Measurements from ENCODE around the gene BCOR. TPM values are rescaled to one million over a fixed set of nuclear protein-coding genes. Genes with fewer than 3 reads are reported as not detected.

BCOR gene
- total RNA-seq, 1 donor from 2014 or later: 19.8 TPM

DNA sequence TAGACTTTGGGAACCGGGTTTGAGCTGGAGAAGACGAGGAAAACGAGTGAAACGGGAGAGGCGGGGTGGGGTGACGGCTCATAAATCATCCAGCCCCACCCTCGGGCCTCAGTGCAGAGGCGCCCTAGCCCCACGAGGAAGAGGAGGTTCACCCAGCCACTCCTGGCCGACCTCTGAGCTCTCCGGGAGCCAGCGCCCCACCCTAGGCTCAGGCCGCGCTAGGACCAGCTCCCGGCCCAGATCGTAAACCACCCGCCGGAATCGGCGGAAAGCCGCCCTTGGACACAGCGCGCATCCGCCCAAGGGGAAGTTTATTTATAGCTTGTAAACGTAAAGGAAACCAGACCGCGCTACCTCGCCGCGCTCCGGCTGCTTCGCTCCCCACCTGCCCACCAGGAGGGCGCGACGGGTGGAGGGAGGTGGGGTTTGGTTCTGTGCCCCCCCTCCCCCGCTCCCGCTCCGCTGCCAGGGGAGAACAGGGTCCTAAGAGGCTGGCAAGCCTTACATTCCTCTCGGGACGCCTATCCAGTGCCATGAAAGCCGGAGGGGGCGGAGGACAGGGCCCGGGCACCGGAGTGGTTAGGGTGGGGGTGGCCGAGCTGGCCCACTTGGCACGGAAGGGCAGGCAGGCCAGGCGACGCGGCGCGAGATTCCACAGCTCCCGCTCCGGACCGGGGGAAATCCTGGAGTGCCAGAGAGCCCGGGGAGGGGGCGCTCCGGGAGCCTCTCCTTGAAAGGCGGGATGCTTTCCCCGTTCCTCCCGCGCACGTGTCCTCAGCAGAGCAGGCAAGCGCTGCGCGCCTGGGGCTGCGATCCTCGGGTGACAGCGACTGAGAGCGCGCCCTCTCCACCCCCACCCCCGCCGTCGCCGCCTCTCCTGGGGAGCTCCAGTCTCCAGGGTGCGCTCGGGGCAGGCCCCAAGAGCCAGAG lies 84.2 kb downstream of the BCOR start:
- Histone ChIP-seq H3K27ac (ENCODE audit: low read depth, low read length) (peak overlapping the region; percentile 97), H3K9me3 (ENCODE audit: control insufficient read depth in 3 of 3, low read length in 3 of 3) (no peaks in the 10 kb centered on the region), H3K9ac (ENCODE audit: low read depth in 1 of 3, low read length in 3 of 3) (peak overlapping the region; percentile 74 to 83 (median 81)), H3K4me3 (ENCODE audit: low read length in 3 of 3) (peak overlapping the region; percentile 51 to 68 (median 62)), H3K36me3 (ENCODE audit: control insufficient read depth in 3 of 3, insufficient read depth in 3 of 3, low read length in 3 of 3) (no peaks in the 10 kb centered on the region), H3K4me1 (ENCODE audit: control insufficient read depth in 3 of 3, insufficient read depth in 3 of 3, low read length in 3 of 3) (peaks cover 12 to 31% (median 25%) of the 10 kb centered on the region in 3 donors), H3K27me3 (ENCODE audit: control insufficient read depth in 3 of 3, insufficient read depth in 3 of 3, low read length in 3 of 3) (peaks cover 0 to 24% (median 0%) of the 10 kb centered on the region in 3 donors)

DNA sequence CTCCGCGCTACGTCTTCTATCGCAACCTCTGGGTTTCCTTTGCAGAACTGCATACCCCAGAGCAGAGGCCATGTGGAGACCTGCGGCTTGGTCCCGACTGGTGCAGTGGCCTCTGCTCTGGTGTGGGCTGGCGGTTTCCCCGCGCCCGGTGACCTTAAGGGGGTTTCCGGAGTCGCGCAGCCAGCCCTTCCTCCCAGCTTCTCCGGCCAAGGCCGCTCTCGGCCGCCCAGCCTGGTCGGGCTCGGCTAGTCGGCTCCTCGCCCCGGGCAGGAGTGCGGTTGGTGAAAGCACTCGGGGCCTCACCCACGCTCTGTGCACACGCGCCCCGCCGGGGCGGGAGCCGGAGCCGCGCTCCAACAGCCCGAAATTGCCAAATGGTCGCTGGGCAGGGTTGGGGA lies 84.9 kb downstream of the BCOR start:
- H3K36me3 ChIP-seq (ENCODE audit: control insufficient read depth in 3 of 3, insufficient read depth in 3 of 3, low read length in 3 of 3): no peaks in the 10 kb centered on the region
- peaks cover 0 to 29% (median 0%) of the 10 kb centered on the region in 3 donors for H3K27me3 ChIP-seq (ENCODE audit: control insufficient read depth in 3 of 3, insufficient read depth in 3 of 3, low read length in 3 of 3)

DNA sequence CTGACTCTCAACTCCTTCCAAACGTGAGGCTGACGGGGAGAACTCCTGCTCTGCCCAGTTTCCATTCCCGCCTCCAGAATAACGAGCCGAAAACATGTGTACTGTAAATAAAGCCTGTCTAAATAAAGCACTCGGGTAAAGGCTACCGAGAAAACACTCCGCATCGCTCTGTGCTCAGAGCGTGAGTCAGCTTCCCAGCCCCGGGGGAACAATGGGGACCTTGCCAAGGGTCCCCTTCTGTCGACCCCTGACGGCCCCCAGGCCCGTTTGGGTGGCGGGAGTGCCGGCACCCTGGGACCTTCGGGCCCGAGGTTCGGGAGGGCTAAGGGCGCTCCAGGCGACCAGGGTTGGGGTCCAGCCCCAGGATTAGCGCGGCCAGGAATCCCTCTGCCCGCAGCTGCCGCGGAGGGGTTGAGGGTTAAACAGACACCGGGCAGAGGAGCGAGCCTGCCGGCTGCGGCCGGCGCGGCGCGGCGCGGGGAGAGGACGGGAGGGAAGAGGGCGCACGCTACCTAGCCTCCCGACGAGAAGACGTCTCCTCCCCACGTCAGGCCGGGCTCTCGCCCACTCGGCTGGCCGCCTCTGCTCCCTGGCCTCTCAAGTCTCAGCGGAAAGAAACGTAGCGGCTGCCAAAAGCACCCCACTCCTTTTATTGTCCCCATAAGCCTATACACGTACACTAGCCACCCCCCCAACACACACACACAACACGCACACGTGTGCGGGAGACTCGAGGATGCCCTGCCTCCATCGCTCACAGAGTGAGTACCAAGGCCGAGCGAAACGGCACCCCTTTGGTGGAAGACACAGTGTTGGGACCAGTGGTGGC lies 85.5 kb downstream of the BCOR start:
- peaks cover 16 to 35% (median 28%) of the 10 kb centered on the region in 3 donors for H3K4me1 ChIP-seq (ENCODE audit: control insufficient read depth in 3 of 3, insufficient read depth in 3 of 3, low read length in 3 of 3)
- peaks cover 0 to 29% (median 0%) of the 10 kb centered on the region in 3 donors for H3K27me3 ChIP-seq (ENCODE audit: control insufficient read depth in 3 of 3, insufficient read depth in 3 of 3, low read length in 3 of 3)
- H3K27ac ChIP-seq (ENCODE audit: low read depth, low read length): peak overlapping the region; percentile 97
- H3K9ac ChIP-seq (ENCODE audit: low read depth in 1 of 3, low read length in 3 of 3): peak overlapping the region; percentile 57 to 83 (median 81)
- no peaks in the 10 kb centered on the region for H3K9me3 ChIP-seq (ENCODE audit: control insufficient read depth in 3 of 3, low read length in 3 of 3)
- peak overlapping the region; percentile 51 to 63 (median 62) for H3K4me3 ChIP-seq (ENCODE audit: low read length in 3 of 3)
- no peaks in the 10 kb centered on the region for H3K36me3 ChIP-seq (ENCODE audit: control insufficient read depth in 3 of 3, insufficient read depth in 3 of 3, low read length in 3 of 3)

More for the DNA sequence above, 84.9 kb downstream of the BCOR start:
- peaks cover 16 to 35% (median 28%) of the 10 kb centered on the region in 3 donors for H3K4me1 ChIP-seq (ENCODE audit: control insufficient read depth in 3 of 3, insufficient read depth in 3 of 3, low read length in 3 of 3)
- H3K27ac ChIP-seq (ENCODE audit: low read depth, low read length): peak overlapping the region; percentile 97
- H3K9me3 ChIP-seq (ENCODE audit: control insufficient read depth in 3 of 3, low read length in 3 of 3): no peaks in the 10 kb centered on the region
- H3K9ac ChIP-seq (ENCODE audit: low read depth in 1 of 3, low read length in 3 of 3): peak overlapping the region; percentile 57 to 83 (median 81)
- peak overlapping the region; percentile 51 to 63 (median 62) for H3K4me3 ChIP-seq (ENCODE audit: low read length in 3 of 3)

DNA sequence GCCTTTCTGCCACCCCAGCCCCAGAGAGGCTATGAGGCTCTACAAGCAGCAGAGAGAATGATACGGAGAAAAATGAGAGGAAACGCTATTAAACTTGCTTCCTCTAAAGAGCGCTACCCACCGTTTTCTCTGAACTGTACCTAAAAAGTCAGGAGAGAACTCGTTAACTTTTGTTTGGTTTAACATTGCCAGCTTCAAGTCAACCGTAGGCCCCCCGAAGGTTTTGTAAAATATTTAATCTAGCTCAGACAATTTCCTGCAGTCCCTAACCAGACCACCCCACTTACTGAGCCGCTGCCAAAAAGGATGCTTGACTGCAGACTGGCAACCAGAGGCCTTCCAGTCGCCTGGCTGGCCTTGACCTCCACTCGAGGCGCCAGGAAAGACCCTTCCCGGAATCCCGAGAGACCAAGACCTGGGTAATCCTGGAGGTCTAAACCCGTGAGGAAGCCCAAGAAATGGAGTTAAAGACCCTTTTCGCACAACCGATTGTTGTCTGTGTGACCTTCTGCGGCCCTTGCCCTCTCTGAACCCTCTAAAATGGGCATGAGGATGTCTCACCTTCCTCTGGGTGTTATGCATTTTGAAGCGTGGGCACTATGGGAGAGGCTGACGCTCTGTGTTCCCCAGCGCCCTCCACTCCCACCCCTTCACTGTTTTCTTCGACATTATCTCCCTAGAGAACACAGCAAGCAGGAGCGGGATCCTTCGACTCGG lies 86.3 kb downstream of the BCOR start:
- Histone ChIP-seq H3K36me3 (ENCODE audit: control insufficient read depth in 3 of 3, insufficient read depth in 3 of 3, low read length in 3 of 3) (no peaks in the 10 kb centered on the region), H3K27me3 (ENCODE audit: control insufficient read depth in 3 of 3, insufficient read depth in 3 of 3, low read length in 3 of 3) (peaks cover 0 to 31% (median 0%) of the 10 kb centered on the region in 3 donors), H3K4me3 (ENCODE audit: low read length in 3 of 3) (peak overlapping the region in 2 of 3 donors; percentile 1 to 62), H3K4me1 (ENCODE audit: control insufficient read depth in 3 of 3, insufficient read depth in 3 of 3, low read length in 3 of 3) (peaks cover 17 to 36% (median 28%) of the 10 kb centered on the region in 3 donors), H3K9me3 (ENCODE audit: control insufficient read depth in 3 of 3, low read length in 3 of 3) (no peaks in the 10 kb centered on the region), H3K27ac (ENCODE audit: low read depth, low read length) (peak overlapping the region; percentile 97), H3K9ac (ENCODE audit: low read depth in 1 of 3, low read length in 3 of 3) (peak overlapping the region in 2 of 3 donors; percentile 81 to 83)

DNA sequence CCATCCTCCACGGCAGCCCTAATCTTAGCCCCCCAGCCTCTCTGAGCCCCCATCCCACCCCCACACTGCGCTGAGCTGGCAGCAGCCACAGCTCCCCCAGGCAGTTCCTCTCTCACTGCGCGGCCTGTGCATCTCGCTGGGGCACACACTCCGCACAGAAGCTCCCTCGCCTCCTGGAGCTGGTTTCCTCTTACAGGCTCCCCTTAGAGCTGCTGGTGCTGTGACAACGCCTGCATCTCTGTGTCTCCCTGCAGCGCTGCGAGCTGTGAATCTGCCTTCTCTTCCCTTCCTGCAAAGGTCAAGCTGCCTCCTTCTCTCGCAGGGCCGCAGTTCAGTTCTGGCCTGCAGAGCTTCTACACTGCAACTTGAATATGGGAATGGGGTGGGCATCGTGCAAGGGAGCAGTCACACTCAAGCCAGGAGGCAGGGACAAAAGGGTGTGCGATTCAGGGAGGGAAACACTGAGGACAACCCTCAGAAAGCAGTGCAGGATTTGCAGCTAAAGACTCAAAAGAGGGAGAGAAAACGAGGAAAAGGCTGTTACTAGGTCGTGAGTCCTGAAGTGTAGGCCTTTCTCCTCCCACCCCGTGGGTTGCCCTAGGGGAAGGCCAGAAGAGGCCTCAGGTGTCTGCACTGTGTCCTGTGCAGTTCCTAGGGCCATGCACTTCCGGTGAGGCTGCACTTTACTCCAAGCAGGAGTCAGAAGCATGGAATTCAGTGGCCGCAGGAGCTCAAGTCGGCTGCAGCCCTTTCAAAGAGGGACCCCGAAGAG lies 87.0 kb downstream of the BCOR start:
- H3K9ac ChIP-seq (ENCODE audit: low read depth in 1 of 3, low read length in 3 of 3): peak overlapping the region in 1 of 3 donors; percentile 16
- peaks cover 19 to 38% (median 33%) of the 10 kb centered on the region in 3 donors for H3K4me1 ChIP-seq (ENCODE audit: control insufficient read depth in 3 of 3, insufficient read depth in 3 of 3, low read length in 3 of 3)
- no peaks in the 10 kb centered on the region for H3K36me3 ChIP-seq (ENCODE audit: control insufficient read depth in 3 of 3, insufficient read depth in 3 of 3, low read length in 3 of 3)
- no peaks in the 10 kb centered on the region for H3K9me3 ChIP-seq (ENCODE audit: control insufficient read depth in 3 of 3, low read length in 3 of 3)
- no peak overlapping the region for H3K4me3 ChIP-seq (ENCODE audit: low read length in 3 of 3)
- no peak overlapping the region for H3K27ac ChIP-seq (ENCODE audit: low read depth, low read length)
- H3K27me3 ChIP-seq (ENCODE audit: control insufficient read depth in 3 of 3, insufficient read depth in 3 of 3, low read length in 3 of 3): peaks cover 0 to 38% (median 0%) of the 10 kb centered on the region in 3 donors

DNA sequence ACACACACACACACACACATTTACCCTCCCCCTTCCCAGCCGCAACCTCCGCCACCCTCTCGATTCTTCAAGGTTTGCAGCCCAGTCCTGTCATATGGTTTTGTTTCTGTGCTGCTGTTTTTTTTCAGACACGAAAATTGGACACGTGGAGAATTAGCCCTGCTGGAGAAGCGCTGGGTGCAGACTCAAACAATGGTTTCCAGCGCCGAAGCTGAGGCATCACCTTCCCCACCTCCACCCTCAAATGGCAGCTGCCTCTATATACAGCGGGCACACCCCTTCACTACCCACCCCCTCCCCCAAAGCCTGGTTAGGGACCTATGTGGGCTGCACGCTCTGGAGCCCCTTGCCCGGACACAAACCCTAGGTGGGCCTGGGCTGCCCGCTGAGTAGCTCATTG lies 87.9 kb downstream of the BCOR start:
- H3K27me3 ChIP-seq (ENCODE audit: control insufficient read depth in 3 of 3, insufficient read depth in 3 of 3, low read length in 3 of 3): peaks cover 0 to 41% (median 0%) of the 10 kb centered on the region in 3 donors

DNA sequence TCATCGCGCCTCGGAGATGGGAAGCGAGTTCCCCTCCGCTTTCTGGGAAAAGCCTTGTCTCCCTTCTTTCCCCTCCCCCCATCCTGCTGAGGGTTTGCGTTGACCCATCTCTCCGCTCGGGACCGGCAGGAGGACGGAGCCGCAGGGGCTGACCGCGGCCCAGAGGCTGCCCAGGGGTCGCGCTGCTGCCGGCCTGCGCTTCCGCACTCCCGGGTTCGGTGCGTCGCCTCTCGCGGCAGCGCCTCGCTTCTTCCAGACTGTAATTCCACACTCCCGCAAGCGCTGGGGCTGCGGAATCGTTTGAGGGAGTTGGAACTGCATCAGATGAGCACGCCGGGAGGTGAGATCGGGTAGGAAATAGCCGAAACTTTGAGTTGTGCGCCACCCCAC lies 88.3 kb downstream of the BCOR start:
- H3K27ac ChIP-seq (ENCODE audit: low read depth, low read length): no peak overlapping the region
- no peaks in the 10 kb centered on the region for H3K36me3 ChIP-seq (ENCODE audit: control insufficient read depth in 3 of 3, insufficient read depth in 3 of 3, low read length in 3 of 3)
- no peak overlapping the region for H3K9ac ChIP-seq (ENCODE audit: low read depth in 1 of 3, low read length in 3 of 3)
- H3K9me3 ChIP-seq (ENCODE audit: control insufficient read depth in 3 of 3, low read length in 3 of 3): no peaks in the 10 kb centered on the region
- H3K4me3 ChIP-seq (ENCODE audit: low read length in 3 of 3): no peak overlapping the region
- H3K4me1 ChIP-seq (ENCODE audit: control insufficient read depth in 3 of 3, insufficient read depth in 3 of 3, low read length in 3 of 3): peaks cover 19 to 38% (median 36%) of the 10 kb centered on the region in 3 donors
- H3K27me3 ChIP-seq (ENCODE audit: control insufficient read depth in 3 of 3, insufficient read depth in 3 of 3, low read length in 3 of 3): peaks cover 0 to 43% (median 0%) of the 10 kb centered on the region in 3 donors

More for the DNA sequence above, 87.9 kb downstream of the BCOR start:
- Histone ChIP-seq H3K9me3 (ENCODE audit: control insufficient read depth in 3 of 3, low read length in 3 of 3) (no peaks in the 10 kb centered on the region), H3K27ac (ENCODE audit: low read depth, low read length) (no peak overlapping the region), H3K4me1 (ENCODE audit: control insufficient read depth in 3 of 3, insufficient read depth in 3 of 3, low read length in 3 of 3) (peaks cover 19 to 38% (median 36%) of the 10 kb centered on the region in 3 donors), H3K9ac (ENCODE audit: low read depth in 1 of 3, low read length in 3 of 3) (no peak overlapping the region), H3K4me3 (ENCODE audit: low read length in 3 of 3) (no peak overlapping the region), H3K36me3 (ENCODE audit: control insufficient read depth in 3 of 3, insufficient read depth in 3 of 3, low read length in 3 of 3) (no peaks in the 10 kb centered on the region)

DNA sequence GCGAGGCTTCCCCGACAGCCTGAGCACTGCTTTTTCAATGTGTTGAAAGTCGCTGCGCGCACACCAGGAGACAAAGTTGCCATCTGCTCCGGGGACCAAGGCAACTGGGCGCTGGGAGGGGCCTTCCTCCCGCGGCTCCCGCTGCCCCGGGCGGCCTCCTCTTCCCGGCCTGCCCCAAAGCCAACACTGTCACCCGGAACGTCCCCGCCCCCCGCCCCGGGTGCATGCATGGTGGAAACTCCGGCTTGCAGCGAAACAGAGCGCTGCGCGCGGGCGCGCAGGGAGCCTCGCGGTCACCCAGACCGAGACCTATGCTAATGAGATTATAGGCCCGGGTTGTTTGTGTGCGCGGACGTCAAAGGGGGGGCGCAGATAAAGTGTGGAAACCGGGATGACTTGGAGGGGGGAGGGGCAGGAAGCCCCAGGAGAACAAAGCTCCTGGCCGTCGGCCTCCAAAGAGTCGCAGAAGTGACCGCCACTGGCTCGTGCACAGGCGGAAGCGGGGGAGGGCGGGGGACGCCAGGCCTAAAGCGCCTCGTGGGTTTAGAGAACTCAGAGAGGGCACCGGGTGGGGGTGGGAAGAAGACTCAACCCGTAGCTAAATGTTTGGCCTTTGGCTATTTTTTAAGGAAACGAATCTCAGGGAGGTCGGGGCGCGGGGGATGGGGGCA lies 88.8 kb downstream of the BCOR start:
- H3K4me3 ChIP-seq (ENCODE audit: low read length in 3 of 3): peak overlapping the region in 1 of 3 donors; percentile 13
- H3K27me3 ChIP-seq (ENCODE audit: control insufficient read depth in 3 of 3, insufficient read depth in 3 of 3, low read length in 3 of 3): peaks cover 0 to 48% (median 0%) of the 10 kb centered on the region in 3 donors
- H3K9ac ChIP-seq (ENCODE audit: low read depth in 1 of 3, low read length in 3 of 3): peak overlapping the region in 1 of 3 donors; percentile 45
- no peak overlapping the region for H3K27ac ChIP-seq (ENCODE audit: low read depth, low read length)
- no peaks in the 10 kb centered on the region for H3K36me3 ChIP-seq (ENCODE audit: control insufficient read depth in 3 of 3, insufficient read depth in 3 of 3, low read length in 3 of 3)
- no peaks in the 10 kb centered on the region for H3K9me3 ChIP-seq (ENCODE audit: control insufficient read depth in 3 of 3, low read length in 3 of 3)
- H3K4me1 ChIP-seq (ENCODE audit: control insufficient read depth in 3 of 3, insufficient read depth in 3 of 3, low read length in 3 of 3): peaks cover 23 to 41% (median 36%) of the 10 kb centered on the region in 3 donors
